SU-DHL-6 (cell line): ENCODE results near the gene SNPH.

Source experiments
- EZH2phosphoT487 ChIP-seq: fragments of 200-600 bp; sonication (generic), shearing (Covaris generic); conservative IDR thresholded peaks from 2 replicates; pipeline ENCODE4 v1.6.1; 2018; ENCODE audit warnings: mild to moderate bottlenecking, antibody characterized with exemption, low read length, moderate library complexity, mixed read lengths
- TF ChIP-seq, protein P1 (sequence below): fragments of 200-600 bp; sonication (generic); IDR thresholded peaks from one replicate; pipeline ENCODE4 v1.5.1; 2017; ENCODE audit warnings: antibody characterized with exemption, mild to moderate bottlenecking, low read length, moderate library complexity; ENCODE audit not compliant: insufficient read depth, poor library complexity, severe bottlenecking

DNA sequence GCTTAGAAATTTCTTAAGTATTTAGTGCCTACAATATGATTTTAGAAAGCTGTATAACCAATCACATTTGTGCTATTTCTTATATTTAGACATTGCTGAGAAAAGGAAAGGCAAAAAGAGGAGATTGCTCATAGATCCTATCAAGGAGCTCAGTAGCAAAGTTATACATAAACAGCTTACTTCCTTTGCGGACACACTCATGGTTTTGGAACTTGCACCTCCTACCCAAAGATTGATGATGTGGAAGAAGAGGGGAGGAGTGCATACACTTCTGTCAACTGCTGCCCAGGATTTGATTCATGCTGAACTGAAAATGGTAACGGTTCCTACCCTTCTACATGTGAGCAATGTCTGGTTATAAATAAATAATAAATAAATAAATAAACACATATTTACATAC is 23.6 kb upstream of the SNPH start:
- TF ChIP-seq, protein P1, sequence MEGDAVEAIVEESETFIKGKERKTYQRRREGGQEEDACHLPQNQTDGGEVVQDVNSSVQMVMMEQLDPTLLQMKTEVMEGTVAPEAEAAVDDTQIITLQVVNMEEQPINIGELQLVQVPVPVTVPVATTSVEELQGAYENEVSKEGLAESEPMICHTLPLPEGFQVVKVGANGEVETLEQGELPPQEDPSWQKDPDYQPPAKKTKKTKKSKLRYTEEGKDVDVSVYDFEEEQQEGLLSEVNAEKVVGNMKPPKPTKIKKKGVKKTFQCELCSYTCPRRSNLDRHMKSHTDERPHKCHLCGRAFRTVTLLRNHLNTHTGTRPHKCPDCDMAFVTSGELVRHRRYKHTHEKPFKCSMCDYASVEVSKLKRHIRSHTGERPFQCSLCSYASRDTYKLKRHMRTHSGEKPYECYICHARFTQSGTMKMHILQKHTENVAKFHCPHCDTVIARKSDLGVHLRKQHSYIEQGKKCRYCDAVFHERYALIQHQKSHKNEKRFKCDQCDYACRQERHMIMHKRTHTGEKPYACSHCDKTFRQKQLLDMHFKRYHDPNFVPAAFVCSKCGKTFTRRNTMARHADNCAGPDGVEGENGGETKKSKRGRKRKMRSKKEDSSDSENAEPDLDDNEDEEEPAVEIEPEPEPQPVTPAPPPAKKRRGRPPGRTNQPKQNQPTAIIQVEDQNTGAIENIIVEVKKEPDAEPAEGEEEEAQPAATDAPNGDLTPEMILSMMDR = no peak
- no peak for TF ChIP-seq EZH2phosphoT487
